HFFc6 (cell line): Measurements from ENCODE around the gene RPL11. TPM values are rescaled to one million over a fixed set of nuclear protein-coding genes. Genes with fewer than 3 reads are reported as not detected.

Experiments
- DNase-seq: peaks from one replicate; pipeline ENCODE4 v3.0.0-alpha.2; 2018
- H3K27ac Mint-ChIP-seq: 2 replicates; pipeline ENCODE4 v1.8.0; 2020; ENCODE audit warnings: mild to moderate bottlenecking, mixed read lengths
- H3K27me3 Mint-ChIP-seq: 2 replicates; pipeline ENCODE4 v1.8.0; 2021; ENCODE audit warnings: mild to moderate bottlenecking, moderate library complexity, mixed read lengths; ENCODE audit not compliant: insufficient read depth
- H3K36me3 Mint-ChIP-seq: 2 replicates; pipeline ENCODE4 v1.8.0; 2021; ENCODE audit warnings: low read depth, mixed read lengths
- H3K4me1 Mint-ChIP-seq: 2 replicates; pipeline ENCODE4 v1.8.0; 2020; ENCODE audit warnings: low read depth, mixed read lengths
- H3K4me3 Mint-ChIP-seq: 2 replicates; pipeline ENCODE4 v1.8.0; 2020; ENCODE audit warnings: mild to moderate bottlenecking, moderate library complexity, mixed read lengths
- H3K9me3 Mint-ChIP-seq: 2 replicates; pipeline ENCODE4 v1.8.0; 2020; ENCODE audit warnings: mild to moderate bottlenecking, mixed read lengths
- CTCF ChIP-seq: fragments of 200-600 bp; sonication (generic); IDR thresholded peaks from 2 replicates; pipeline ENCODE4 v1.5.0; 2021; ENCODE audit warnings: antibody characterized with exemption, mild to moderate bottlenecking
- total RNA-seq, 6 experiments: library from RNA; stranded (reverse); fragmentation: NEBNext Ultra II Directional; extraction: Animal tissue kit (Norgen Biotek cat#: 25700); gene quantifications; 2 replicates in 1 of 6; 3 replicates in 5 of 6; pipeline ENCODE4 v1.2.3, GENCODE V29; 2021

RPL11 gene
- total RNA-seq, 6 experiments from 2014 or later = 866 to 1,109 (median 1,001) TPM

- no peak for DNase-seq
- H3K4me1 Mint-ChIP-seq = peaks cover 4% of the 10 kb centered on the region; the same call in 1 of the 2 replicates
- H3K36me3 Mint-ChIP-seq = no peaks in the 10 kb centered on the region
- H3K4me3 Mint-ChIP-seq = no peak overlapping the region
- no peak for TF ChIP-seq CTCF
- no peak overlapping the region for H3K27ac Mint-ChIP-seq
- peaks cover 25% of the 10 kb centered on the region for H3K27me3 Mint-ChIP-seq
- H3K9me3 Mint-ChIP-seq = no peaks in the 10 kb centered on the region
Measured at GRCh38 chr1:23660671-23661070, 30.9 kb upstream of the RPL11 start.

- Mint-ChIP-seq H3K4me3 (no peak overlapping the region), H3K9me3 (no peaks in the 10 kb centered on the region), H3K36me3 (no peaks in the 10 kb centered on the region), H3K4me1 (peaks cover 4% of the 10 kb centered on the region; the same call in 1 of the 2 replicates), H3K27me3 (peaks cover 21% of the 10 kb centered on the region), H3K27ac (no peak overlapping the region)
- DNase-seq = no peak
- TF ChIP-seq CTCF = no peak
Measured at GRCh38 chr1:23661887-23662286, 29.7 kb upstream of the RPL11 start.

- no peak overlapping the region for H3K27ac Mint-ChIP-seq
- no peaks in the 10 kb centered on the region for H3K9me3 Mint-ChIP-seq
- H3K27me3 Mint-ChIP-seq = peaks cover 19% of the 10 kb centered on the region
- H3K4me3 Mint-ChIP-seq = no peak overlapping the region
- TF ChIP-seq CTCF = peak; percentile 85
- H3K36me3 Mint-ChIP-seq = no peaks in the 10 kb centered on the region
- DNase-seq = peak; percentile 4
- peaks cover 4% of the 10 kb centered on the region; the same call in 1 of the 2 replicates for H3K4me1 Mint-ChIP-seq
Measured at GRCh38 chr1:23664837-23665795, 26.5 kb upstream of the RPL11 start.

GRCh38 chr1:23667411-23667810 is 24.2 kb upstream of the RPL11 start:
- Mint-ChIP-seq H3K36me3 (no peaks in the 10 kb centered on the region), H3K27ac (no peak overlapping the region), H3K9me3 (no peaks in the 10 kb centered on the region), H3K27me3 (peaks cover 19% of the 10 kb centered on the region), H3K4me3 (no peak overlapping the region), H3K4me1 (peaks cover 4% of the 10 kb centered on the region; the same call in 1 of the 2 replicates)
- DNase-seq = no peak
- TF ChIP-seq CTCF = no peak

GRCh38 chr1:23670709-23671108 is 20.9 kb upstream of the RPL11 start:
- Mint-ChIP-seq H3K9me3 (no peaks in the 10 kb centered on the region), H3K27me3 (peaks cover 16% of the 10 kb centered on the region), H3K4me1 (no peaks in the 10 kb centered on the region), H3K4me3 (no peak overlapping the region), H3K36me3 (no peaks in the 10 kb centered on the region), H3K27ac (no peak overlapping the region)
- DNase-seq = no peak
- TF ChIP-seq CTCF = no peak
